ENCODE results near the gene MRPS2. TPM values are rescaled to one million over a fixed set of nuclear protein-coding genes. Genes with fewer than 3 reads are reported as not detected.

MRPS2 gene
- total and polyA plus RNA-seq, 9 of the 15 experiments (the other 6 are each of a cell fraction or from before 2014, with no cell fraction given) = 8.0 to 167 (median 81.3) TPM

DNA sequence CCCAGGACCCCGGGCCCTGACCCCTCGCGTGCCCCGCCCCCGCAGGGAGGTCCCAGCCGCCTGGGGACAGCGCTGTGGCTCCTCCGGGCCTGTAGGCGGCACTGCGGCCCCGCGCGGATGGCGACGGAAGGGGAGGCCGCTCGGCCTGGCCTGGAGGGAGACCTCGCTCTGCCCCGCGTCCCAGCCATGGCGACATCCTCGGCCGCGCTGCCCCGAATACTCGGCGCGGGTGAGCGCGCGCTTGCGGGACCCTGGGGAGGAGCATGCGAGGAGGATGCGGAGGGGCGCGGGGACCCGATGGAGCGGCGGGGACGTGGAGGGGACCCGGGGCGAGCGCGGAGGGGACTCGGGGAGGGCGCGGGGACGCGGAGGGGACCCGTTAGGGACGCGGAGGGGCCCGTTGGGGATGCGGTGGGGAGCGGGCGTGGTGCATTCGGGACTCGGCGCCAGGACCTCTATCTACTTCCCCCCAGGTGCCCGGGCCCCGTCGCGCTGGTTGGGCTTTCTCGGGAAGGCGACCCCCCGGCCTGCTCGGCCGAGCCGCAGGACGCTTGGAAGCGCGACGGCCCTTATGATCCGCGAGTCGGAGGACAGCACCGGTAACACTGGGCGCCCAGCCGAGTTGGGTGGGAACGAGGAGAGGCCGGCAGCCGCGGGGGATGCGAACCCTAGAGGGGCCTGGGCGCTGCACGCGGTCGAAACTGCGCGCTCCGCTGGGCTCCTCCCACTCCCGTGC is at the start of gene MRPS2 (continued):
- TF ChIP-seq HNRNPL (IDR thresholded peaks at IDR 0.05; ENCODE audit: low read depth, low read length) (peak; percentile 39; the same call in 1 of the 2 replicates), VEZF1 (CRISPR knock-in tag; IDR thresholded peaks at IDR 0.05) (peak; percentile 41; the same call in 1 of the 2 replicates), POLR2AphosphoS2 (IDR thresholded peaks at IDR 0.05; ENCODE audit: low read length) (peak; percentile 45; the same call in 1 of the 2 replicates), PHF8 (IDR thresholded peaks at IDR 0.05; ENCODE audit: borderline replicate concordance, low read length) (peak; percentile 71; the same call in 1 of the 2 replicates), TAF1 (IDR thresholded peaks at IDR 0.05; ENCODE audit: control insufficient read depth, extremely low read depth, insufficient read depth, low read length, severe bottlenecking) (peak; percentile 90), ZSCAN29 (IDR thresholded peaks at IDR 0.05) (no peak), EP300 (IDR thresholded peaks at IDR 0.05; ENCODE audit: low read length) (no peak), NR3C1 (CRISPR knock-in tag; IDR thresholded peaks at IDR 0.05) (peak; percentile 26; the same call in 1 of the 2 replicates), JUND (IDR thresholded peaks at IDR 0.05; ENCODE audit: borderline replicate concordance, low read depth, low read length) (peak; percentile 60), JUND (tag; IDR thresholded peaks at IDR 0.05; ENCODE audit: borderline replicate concordance, low read depth, low read length) (no peak), SMARCA4 (IDR thresholded peaks at IDR 0.05) (no peak), SMAD4 (CRISPR knock-in tag; conservative IDR thresholded peaks at IDR 0.05) (no peak), PURB (CRISPR knock-in tag; IDR thresholded peaks at IDR 0.05; ENCODE audit: low read depth) (no peak), HDAC8 (tag; IDR thresholded peaks at IDR 0.05) (no peak), GABPB1 (CRISPR knock-in tag; IDR thresholded peaks at IDR 0.05) (peak; percentile 68), EWSR1 (IDR thresholded peaks at IDR 0.05; ENCODE audit: borderline replicate concordance, low read depth, partially characterized antibody) (no peak), SREBF1 (IDR thresholded peaks at IDR 0.05; ENCODE audit: borderline replicate concordance, low read depth, low read length) (no peak), ZNF384 (IDR thresholded peaks at IDR 0.05; ENCODE audit: low read depth, low read length) (0 out of 2 replicates have a peak, but pooled peaks have one; percentile 20), ZNF263 (CRISPR knock-in tag; IDR thresholded peaks at IDR 0.05; ENCODE audit: borderline replicate concordance) (no peak), ZNF24 (IDR thresholded peaks at IDR 0.05) (no peak), ZNF23 (CRISPR knock-in tag; IDR thresholded peaks at IDR 0.05) (no peak), ZNF764 (CRISPR knock-in tag; IDR thresholded peaks at IDR 0.05; ENCODE audit: low read depth) (no peak), SRF (CRISPR knock-in tag; IDR thresholded peaks at IDR 0.05) (peak in 1 of 2 experiments; percentile 33; a peak in 1 of 4 replicates), ZNF436 (CRISPR knock-in tag; IDR thresholded peaks at IDR 0.05) (no peak)
- TF ChIP-seq, protein P1, sequence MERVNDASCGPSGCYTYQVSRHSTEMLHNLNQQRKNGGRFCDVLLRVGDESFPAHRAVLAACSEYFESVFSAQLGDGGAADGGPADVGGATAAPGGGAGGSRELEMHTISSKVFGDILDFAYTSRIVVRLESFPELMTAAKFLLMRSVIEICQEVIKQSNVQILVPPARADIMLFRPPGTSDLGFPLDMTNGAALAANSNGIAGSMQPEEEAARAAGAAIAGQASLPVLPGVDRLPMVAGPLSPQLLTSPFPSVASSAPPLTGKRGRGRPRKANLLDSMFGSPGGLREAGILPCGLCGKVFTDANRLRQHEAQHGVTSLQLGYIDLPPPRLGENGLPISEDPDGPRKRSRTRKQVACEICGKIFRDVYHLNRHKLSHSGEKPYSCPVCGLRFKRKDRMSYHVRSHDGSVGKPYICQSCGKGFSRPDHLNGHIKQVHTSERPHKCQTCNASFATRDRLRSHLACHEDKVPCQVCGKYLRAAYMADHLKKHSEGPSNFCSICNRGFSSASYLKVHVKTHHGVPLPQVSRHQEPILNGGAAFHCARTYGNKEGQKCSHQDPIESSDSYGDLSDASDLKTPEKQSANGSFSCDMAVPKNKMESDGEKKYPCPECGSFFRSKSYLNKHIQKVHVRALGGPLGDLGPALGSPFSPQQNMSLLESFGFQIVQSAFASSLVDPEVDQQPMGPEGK (CRISPR knock-in tag; IDR thresholded peaks at IDR 0.05; ENCODE audit: borderline replicate concordance) = no peak
- TF ChIP-seq, protein P2, sequence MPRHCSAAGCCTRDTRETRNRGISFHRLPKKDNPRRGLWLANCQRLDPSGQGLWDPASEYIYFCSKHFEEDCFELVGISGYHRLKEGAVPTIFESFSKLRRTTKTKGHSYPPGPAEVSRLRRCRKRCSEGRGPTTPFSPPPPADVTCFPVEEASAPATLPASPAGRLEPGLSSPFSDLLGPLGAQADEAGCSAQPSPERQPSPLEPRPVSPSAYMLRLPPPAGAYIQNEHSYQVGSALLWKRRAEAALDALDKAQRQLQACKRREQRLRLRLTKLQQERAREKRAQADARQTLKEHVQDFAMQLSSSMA (CRISPR knock-in tag; IDR thresholded peaks at IDR 0.05) = no peak
